Nephron progenitor cell (in vitro differentiated cells): ENCODE measurements around the gene DNAJC9.

Source experiments
- DNase-seq: peaks from one replicate; pipeline ENCODE4 v3.0.0; 2021
- H3K27ac Mint-ChIP-seq: 2 replicates; pipeline ENCODE4 v1.8.0; 2021; ENCODE audit warnings: mild to moderate bottlenecking, moderate library complexity, mixed read lengths
- H3K27me3 Mint-ChIP-seq: 2 replicates; pipeline ENCODE4 v1.8.0; 2021; ENCODE audit warnings: mild to moderate bottlenecking, low read depth, mixed read lengths; ENCODE audit not compliant: poor library complexity
- H3K36me3 Mint-ChIP-seq: 2 replicates; pipeline ENCODE4 v1.8.0; 2021; ENCODE audit warnings: low read depth, mixed read lengths
- H3K4me1 Mint-ChIP-seq: 2 replicates; pipeline ENCODE4 v1.8.0; 2021; ENCODE audit warnings: mixed read lengths
- H3K4me3 Mint-ChIP-seq: 2 replicates; pipeline ENCODE4 v1.8.0; 2021; ENCODE audit warnings: mild to moderate bottlenecking, moderate library complexity, mixed read lengths
- H3K9me3 Mint-ChIP-seq: 2 replicates; pipeline ENCODE4 v1.8.0; 2021; ENCODE audit warnings: mild to moderate bottlenecking, moderate library complexity, mixed read lengths
- TF ChIP-seq, protein P1 (sequence below): fragments of 200-600 bp; sonication (generic); IDR thresholded peaks from 2 replicates; pipeline ENCODE4 v1.5.0; 2021; ENCODE audit warnings: antibody characterized with exemption

The DNAJC9 gene

DNA sequence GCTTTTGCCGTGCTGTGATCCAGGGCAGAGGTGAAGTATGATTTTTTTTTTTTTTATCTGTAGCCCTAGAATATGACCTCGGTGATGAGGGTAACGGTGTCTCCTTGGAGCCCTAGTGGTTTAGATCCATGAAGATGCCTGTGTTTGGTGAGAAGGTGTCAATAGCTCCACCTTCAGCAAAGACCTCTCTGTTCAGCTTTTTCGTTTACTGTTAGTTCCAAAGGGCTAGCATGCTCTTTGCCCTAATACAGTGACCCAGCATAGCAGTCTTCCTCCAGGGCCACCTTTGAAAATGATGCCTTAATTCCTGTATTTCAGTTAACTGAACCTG lies 6.1 kb upstream of the DNAJC9 start:
- H3K9me3 Mint-ChIP-seq, result peaks cover 6% of the 10 kb centered on the region
- peak overlapping the region; percentile 99 for H3K27ac Mint-ChIP-seq
- no peak for DNase-seq
- peaks cover 37% of the 10 kb centered on the region for H3K4me1 Mint-ChIP-seq
- peaks cover 24% of the 10 kb centered on the region for H3K36me3 Mint-ChIP-seq
- TF ChIP-seq, protein P1, sequence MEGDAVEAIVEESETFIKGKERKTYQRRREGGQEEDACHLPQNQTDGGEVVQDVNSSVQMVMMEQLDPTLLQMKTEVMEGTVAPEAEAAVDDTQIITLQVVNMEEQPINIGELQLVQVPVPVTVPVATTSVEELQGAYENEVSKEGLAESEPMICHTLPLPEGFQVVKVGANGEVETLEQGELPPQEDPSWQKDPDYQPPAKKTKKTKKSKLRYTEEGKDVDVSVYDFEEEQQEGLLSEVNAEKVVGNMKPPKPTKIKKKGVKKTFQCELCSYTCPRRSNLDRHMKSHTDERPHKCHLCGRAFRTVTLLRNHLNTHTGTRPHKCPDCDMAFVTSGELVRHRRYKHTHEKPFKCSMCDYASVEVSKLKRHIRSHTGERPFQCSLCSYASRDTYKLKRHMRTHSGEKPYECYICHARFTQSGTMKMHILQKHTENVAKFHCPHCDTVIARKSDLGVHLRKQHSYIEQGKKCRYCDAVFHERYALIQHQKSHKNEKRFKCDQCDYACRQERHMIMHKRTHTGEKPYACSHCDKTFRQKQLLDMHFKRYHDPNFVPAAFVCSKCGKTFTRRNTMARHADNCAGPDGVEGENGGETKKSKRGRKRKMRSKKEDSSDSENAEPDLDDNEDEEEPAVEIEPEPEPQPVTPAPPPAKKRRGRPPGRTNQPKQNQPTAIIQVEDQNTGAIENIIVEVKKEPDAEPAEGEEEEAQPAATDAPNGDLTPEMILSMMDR, result no peak
- H3K27me3 Mint-ChIP-seq, result no peaks in the 10 kb centered on the region
- H3K4me3 Mint-ChIP-seq, result peak overlapping the region; percentile 99

DNA sequence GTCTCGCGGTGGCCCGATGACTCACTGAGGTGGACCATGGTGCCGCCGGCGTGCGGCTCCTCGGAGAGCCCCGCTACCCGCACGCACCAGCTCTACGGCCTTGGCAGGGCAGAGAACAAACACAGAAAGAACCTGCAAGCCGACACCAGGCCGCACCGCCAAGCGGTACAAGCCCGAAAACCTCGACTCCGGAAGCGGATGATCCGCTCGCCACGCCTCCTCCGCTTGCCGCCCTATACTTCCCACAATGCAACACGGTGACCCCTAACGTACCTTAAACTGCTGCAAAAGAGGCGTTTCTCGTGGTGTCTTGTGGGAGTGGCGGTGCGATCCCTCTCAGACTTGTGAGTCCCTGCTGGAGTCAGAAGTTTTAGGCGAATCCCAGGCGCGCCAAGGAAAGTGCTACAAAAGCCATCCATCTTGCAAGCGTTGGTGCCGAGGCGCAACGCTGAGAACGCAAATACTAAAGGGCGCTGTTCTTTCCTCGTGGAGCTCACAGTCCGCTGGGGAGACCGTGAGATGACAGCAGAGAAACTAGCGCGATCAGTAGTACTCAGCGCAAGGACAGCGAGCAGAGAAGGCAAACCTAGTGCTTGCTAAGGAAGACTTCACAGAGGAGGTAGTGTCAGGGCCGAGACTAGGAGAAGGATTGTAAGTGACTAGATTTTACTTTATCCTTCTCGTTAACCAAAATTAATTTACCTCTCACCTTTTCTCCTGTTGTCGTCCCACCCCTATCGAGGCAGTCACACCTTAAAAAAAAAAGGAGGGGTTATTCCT lies 5.6 kb upstream of the DNAJC9 start, which contains the start of gene MRPS16:
MRPS16 (minus strand) TSS at position 200 of the 780 bp plus-strand sequence; CDS start at position 38, 162 bp downstream.
- peaks cover 26% of the 10 kb centered on the region for H3K36me3 Mint-ChIP-seq
- peaks cover under 1% of the 10 kb centered on the region for H3K9me3 Mint-ChIP-seq
- peak; percentile 89 for DNase-seq
- peak within 1 kb of the TSS; percentile 99 for H3K4me3 Mint-ChIP-seq
- H3K27ac Mint-ChIP-seq, result peak within 1 kb of the TSS; percentile 99
- no peaks in the 10 kb centered on the region for H3K27me3 Mint-ChIP-seq
- peaks cover 42% of the 10 kb centered on the region for H3K4me1 Mint-ChIP-seq
- TF ChIP-seq, protein P1, result no peak

DNA sequence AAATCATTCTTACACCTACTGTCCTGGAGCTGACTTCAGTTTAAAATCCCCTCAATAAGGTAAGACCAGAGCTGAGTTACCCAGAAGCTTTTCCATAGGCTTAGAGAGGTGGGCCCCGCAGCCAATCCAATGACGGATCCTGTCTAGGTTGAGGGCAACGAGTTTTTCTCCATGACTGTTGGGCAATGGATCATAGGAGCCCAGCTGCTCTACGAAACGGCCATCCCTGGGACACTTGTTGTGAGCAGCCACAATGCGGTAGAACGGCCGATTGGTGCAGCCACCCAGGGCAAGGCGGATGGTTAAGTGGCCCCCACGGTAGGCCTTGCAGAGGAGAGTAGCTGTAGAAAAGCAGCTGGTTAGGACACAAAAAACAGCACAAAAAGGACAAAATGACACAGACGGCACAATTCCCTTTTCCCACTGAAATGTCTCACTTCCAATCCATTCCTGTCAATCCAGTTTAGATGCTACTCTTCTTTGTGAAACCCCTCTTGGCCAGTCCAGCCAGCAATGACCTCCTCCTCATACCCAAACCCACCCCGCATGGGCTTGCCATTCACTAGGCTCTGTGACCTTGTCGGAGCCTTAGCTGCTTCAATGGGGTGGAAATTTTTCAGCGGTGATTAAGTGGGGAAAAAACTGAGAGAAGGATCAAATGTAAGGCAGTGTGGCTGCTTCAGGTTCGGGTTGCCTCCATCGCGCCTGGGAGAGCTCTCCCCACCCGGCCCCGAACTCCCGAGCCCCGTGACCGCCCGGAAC lies 4.8 kb upstream of the DNAJC9 start:
- H3K27ac Mint-ChIP-seq, result peak overlapping the region; percentile 99
- peaks cover 26% of the 10 kb centered on the region for H3K36me3 Mint-ChIP-seq
- TF ChIP-seq, protein P1, result no peak
- no peaks in the 10 kb centered on the region for H3K9me3 Mint-ChIP-seq
- DNase-seq, result no peak
- H3K4me1 Mint-ChIP-seq, result peaks cover 48% of the 10 kb centered on the region
- no peaks in the 10 kb centered on the region for H3K27me3 Mint-ChIP-seq
- H3K4me3 Mint-ChIP-seq, result peak overlapping the region; percentile 99

DNA sequence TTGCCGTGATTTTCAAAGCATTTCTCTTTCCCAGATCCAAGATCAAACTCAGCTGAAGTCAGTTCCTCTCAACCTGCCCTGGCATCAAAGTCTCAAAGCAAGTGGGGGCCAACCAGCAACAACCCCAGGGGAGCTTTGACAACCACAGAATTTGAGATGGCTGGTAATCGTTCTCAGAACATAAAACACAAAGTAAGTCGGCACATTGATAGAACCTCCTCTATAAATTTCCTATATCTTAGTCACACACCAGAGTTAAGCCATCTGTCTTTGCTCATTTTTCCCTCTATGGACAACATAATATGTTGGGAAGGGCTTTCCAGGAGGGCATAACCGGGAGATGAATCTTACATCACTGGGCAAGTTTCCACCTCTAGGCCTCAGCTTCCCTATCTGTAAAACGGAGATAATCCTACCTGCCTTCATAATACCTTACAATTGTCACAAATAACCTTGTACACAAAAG lies 1.2 kb upstream of the DNAJC9 start:
- TF ChIP-seq, protein P1, result no peak
- H3K4me3 Mint-ChIP-seq, result peak overlapping the region; percentile 97
- peak overlapping the region; percentile 99 for H3K27ac Mint-ChIP-seq
- DNase-seq, result no peak
- no peaks in the 10 kb centered on the region for H3K9me3 Mint-ChIP-seq
- H3K27me3 Mint-ChIP-seq, result no peaks in the 10 kb centered on the region
- H3K36me3 Mint-ChIP-seq, result peaks cover 51% of the 10 kb centered on the region
- H3K4me1 Mint-ChIP-seq, result peaks cover 64% of the 10 kb centered on the region

DNA sequence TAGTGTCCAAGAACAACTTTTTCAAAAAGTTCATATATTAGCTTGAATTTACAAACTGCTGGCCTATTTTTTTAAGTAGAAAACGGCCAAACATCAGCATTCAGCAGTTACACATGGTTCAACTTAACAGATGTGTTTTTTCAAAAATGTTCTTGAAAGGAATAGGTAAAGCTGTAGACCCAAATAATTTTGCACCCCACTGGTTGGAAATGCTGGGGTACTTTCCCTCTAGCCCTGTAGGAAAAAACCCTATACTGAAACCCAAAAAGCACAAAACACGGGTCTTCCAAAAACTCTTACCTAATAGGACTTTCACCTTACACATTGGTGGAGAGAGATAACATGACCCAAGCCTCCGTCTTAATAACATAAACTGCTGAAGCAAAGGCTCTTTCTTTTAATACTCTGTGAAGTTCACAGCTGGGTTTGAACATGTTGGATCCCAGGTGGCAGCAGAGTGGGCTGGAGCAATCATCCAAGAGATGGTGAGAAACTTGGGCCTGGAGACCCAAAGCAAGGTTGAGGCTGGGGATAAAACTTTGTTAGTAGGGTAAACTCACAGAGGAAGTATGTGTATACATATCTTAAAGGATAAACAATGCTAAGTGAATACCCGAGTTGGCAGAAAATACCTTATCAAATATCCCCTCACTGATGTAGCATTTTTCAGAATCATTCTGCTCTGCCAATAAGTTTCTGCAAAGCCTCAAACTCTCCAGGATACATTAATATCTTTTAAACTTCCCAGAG lies 629 bp upstream of the DNAJC9 start:
- DNase-seq, result no peak
- Mint-ChIP-seq H3K27ac (peak overlapping the region; percentile 99), H3K9me3 (no peaks in the 10 kb centered on the region), H3K4me3 (peak overlapping the region; percentile 97), H3K36me3 (peaks cover 57% of the 10 kb centered on the region), H3K4me1 (peaks cover 65% of the 10 kb centered on the region), H3K27me3 (no peaks in the 10 kb centered on the region)
- TF ChIP-seq, protein P1, result no peak
